SK-N-MC (cell line): ENCODE data around the gene LY6G6C.
A peak's percentile ranks its signal among the peaks of the same experiment; 100 is the strongest.

Experiments used
- DNase-seq: peaks from one replicate; pipeline ENCODE4 v3.0.0-alpha.2; 2011; ENCODE audit warnings: low read depth, low spot score
- H3K27ac ChIP-seq: fragments of 200-600 bp; sonication (generic); 2 replicates; pipeline ENCODE4 v1.5.1; 2016; ENCODE audit warnings: mixed run types
- H3K36me3 ChIP-seq: fragments of 200-600 bp; sonication (generic); 2 replicates; pipeline ENCODE4 v1.6.1; 2017; ENCODE audit warnings: antibody characterized with exemption, low read length, mixed read lengths; ENCODE audit not compliant: insufficient read depth
- H3K4me3 ChIP-seq: fragments of 200-600 bp; sonication (generic); 2 replicates; pipeline ENCODE4 v1.5.1; 2016
- H3K9ac ChIP-seq: fragments of 200-600 bp; sonication (generic); 2 replicates; pipeline ENCODE4 v1.8.0; 2017; ENCODE audit warnings: mixed run types, mixed read lengths; ENCODE audit not compliant: insufficient read length
- H3K9me3 ChIP-seq: fragments of 200-600 bp; sonication (generic); 2 replicates; pipeline ENCODE4 v1.6.1; 2017; ENCODE audit warnings: low read depth, mild to moderate bottlenecking, antibody characterized with exemption, low read length, moderate library complexity, mixed read lengths
- EZH2 ChIP-seq: fragments of 200-600 bp; sonication (generic); IDR thresholded peaks from one replicate; pipeline ENCODE4 v1.6.1; 2017; ENCODE audit warnings: antibody characterized with exemption
- FOXP2 ChIP-seq: optimal IDR thresholded peaks from 2 replicates; pipeline ENCODE3; 2011; ENCODE audit warnings: mild to moderate bottlenecking, moderate library complexity; ENCODE audit not compliant: insufficient read depth; ENCODE audit errors: extremely low read length, control extremely low read depth
- POLR2AphosphoS5 ChIP-seq: IDR thresholded peaks from 2 replicates; pipeline ENCODE4 v1.6.1; 2012; ENCODE audit warnings: mild to moderate bottlenecking, low read depth, low read length, borderline replicate concordance

The LY6G6C gene

GRCh38 chr6:31707701-31708100 lies 13.8 kb downstream of the LY6G6C start:
- no peak for DNase-seq
- Histone ChIP-seq H3K4me3 (no peak overlapping the region), H3K27ac (no peak overlapping the region), H3K9ac (no peak overlapping the region), H3K36me3 (no peaks in the 10 kb centered on the region), H3K9me3 (no peaks in the 10 kb centered on the region)
- TF ChIP-seq EZH2 = no peak
- TF ChIP-seq POLR2AphosphoS5 = no peak
- no peak for TF ChIP-seq FOXP2

- H3K27ac ChIP-seq = peak within 1 kb of the TSS; percentile 31; the same call in 1 of the 2 replicates
- no peak within 1 kb of the TSS for H3K9ac ChIP-seq
- no peaks in the 10 kb centered on the region for H3K9me3 ChIP-seq
- no peak for DNase-seq
- H3K36me3 ChIP-seq = no peaks in the 10 kb centered on the region
- H3K4me3 ChIP-seq = no peak within 1 kb of the TSS
- TF ChIP-seq POLR2AphosphoS5 (no peak), FOXP2 (no peak), EZH2 (no peak)
These were observed 14.9 kb downstream of the LY6G6C start, which contains the start of gene LY6G6F for GRCh38 chr6:31706599-31706998. LY6G6F (plus strand) TSS chr6:31706866; CDS start chr6:31706907, 41 bp downstream.

- no peaks in the 10 kb centered on the region for H3K9me3 ChIP-seq
- no peak for DNase-seq
- no peaks in the 10 kb centered on the region; the same call in 1 of the 2 replicates for H3K36me3 ChIP-seq
- H3K9ac ChIP-seq = no peak overlapping the region
- peak overlapping the region; percentile 31; the same call in 1 of the 2 replicates for H3K27ac ChIP-seq
- no peak for TF ChIP-seq FOXP2
- TF ChIP-seq EZH2 = no peak
- TF ChIP-seq POLR2AphosphoS5 = no peak
- H3K4me3 ChIP-seq = no peak overlapping the region
These were observed 15.6 kb downstream of the LY6G6C start for GRCh38 chr6:31705931-31706330.

GRCh38 chr6:31702819-31703716 lies 18.5 kb downstream of the LY6G6C start, which contains the start of gene ABHD16A:
ABHD16A (minus strand) TSS chr6:31703324; CDS start chr6:31703281, 43 bp downstream.
- DNase-seq = peak; percentile 97
- Histone ChIP-seq H3K27ac (peak within 1 kb of the TSS; percentile 65), H3K9ac (peak within 1 kb of the TSS; percentile 86), H3K9me3 (no peaks in the 10 kb centered on the region), H3K36me3 (peaks cover 6% of the 10 kb centered on the region), H3K4me3 (peak within 1 kb of the TSS; percentile 93)
- TF ChIP-seq EZH2 = no peak
- TF ChIP-seq POLR2AphosphoS5 = peak; percentile 95

- H3K27ac ChIP-seq = peak overlapping the region; percentile 65
- no peak for DNase-seq
These were observed 19.1 kb downstream of the LY6G6C start for GRCh38 chr6:31702405-31702818.

GRCh38 chr6:31701666-31702404 lies 19.7 kb downstream of the LY6G6C start:
- TF ChIP-seq EZH2 (no peak), FOXP2 (no peak), POLR2AphosphoS5 (no peak)
- DNase-seq = no peak
- Histone ChIP-seq H3K36me3 (peaks cover 11% of the 10 kb centered on the region), H3K4me3 (peak overlapping the region; percentile 93), H3K9ac (peak overlapping the region; percentile 86), H3K27ac (peak overlapping the region; percentile 65; the same call in 1 of the 2 replicates), H3K9me3 (no peaks in the 10 kb centered on the region)

More at GRCh38 chr6:31702405-31702818, 19.1 kb downstream of the LY6G6C start:
- TF ChIP-seq EZH2 = no peak
- no peak for TF ChIP-seq FOXP2
- TF ChIP-seq POLR2AphosphoS5 = no peak
- H3K36me3 ChIP-seq = peaks cover 6% of the 10 kb centered on the region
- H3K4me3 ChIP-seq = peak overlapping the region; percentile 93
- H3K9me3 ChIP-seq = no peaks in the 10 kb centered on the region
- H3K9ac ChIP-seq = peak overlapping the region; percentile 86

- no peak overlapping the region for H3K27ac ChIP-seq
- peaks cover 16% of the 10 kb centered on the region for H3K36me3 ChIP-seq
- DNase-seq = no peak
- H3K9me3 ChIP-seq = no peaks in the 10 kb centered on the region
- H3K9ac ChIP-seq = no peak overlapping the region
- H3K4me3 ChIP-seq = no peak overlapping the region
- no peak for TF ChIP-seq FOXP2
- TF ChIP-seq POLR2AphosphoS5 = no peak
- no peak for TF ChIP-seq EZH2
These were observed 20.7 kb downstream of the LY6G6C start for GRCh38 chr6:31700740-31701401.

- no peak overlapping the region for H3K27ac ChIP-seq
- H3K36me3 ChIP-seq = peaks cover 20% of the 10 kb centered on the region
- no peak for DNase-seq
- no peak overlapping the region for H3K9ac ChIP-seq
- H3K4me3 ChIP-seq = no peak overlapping the region
- H3K9me3 ChIP-seq = no peaks in the 10 kb centered on the region
- no peak for TF ChIP-seq EZH2
- no peak for TF ChIP-seq FOXP2
- no peak for TF ChIP-seq POLR2AphosphoS5
These were observed 24.0 kb downstream of the LY6G6C start for GRCh38 chr6:31697555-31697954.
